Endothelial cell of umbilical vein (primary cell): ENCODE results near the gene GGACT. TPM values are rescaled to one million over a fixed set of nuclear protein-coding genes. Genes with fewer than 3 reads are reported as not detected.
A peak's percentile ranks its signal among the peaks of the same experiment; 100 is the strongest.

Source experiments
- BruUV-seq: library from RNA; stranded (reverse); fragments of 400-500 nt; replicated peaks from 2 replicates; lab custom pipeline; 2021; lab: Mats Ljungman, UMichigan
- CTCF ChIA-PET: fragments of 300-600, 350-600 bp; sonication (Branson Sonifier 250); formaldehyde crosslinking; loops from one replicate; lab custom pipeline; 2021; ENCODE audit warnings: antibody characterized with exemption, inconsistent platforms; lab: Charles Lee
- POLR2A ChIA-PET: fragments of 300-600, 350-600 bp; sonication (Branson Sonifier 250); formaldehyde crosslinking; loops from one replicate; lab custom pipeline; 2021; ENCODE audit warnings: antibody characterized with exemption, inconsistent platforms; lab: Charles Lee
- DNase-seq: peaks from one replicate; pipeline ENCODE4 v3.0.0-alpha.2; 2011; ENCODE audit warnings: low read depth, low spot score
- FAIRE-seq: peaks from 2 replicates; lab custom pipeline; 2011; peaks lifted over from hg19 to GRCh38; lab: Jason Lieb, UNC
- H2AFZ ChIP-seq: 2 replicates; pipeline ENCODE4 v1.6.0; 2012; ENCODE audit warnings: low read depth, low read length, control low read depth, inconsistent platforms
- H3K27ac ChIP-seq: 2 replicates; pipeline ENCODE4 v1.5.1; 2011; ENCODE audit warnings: low read depth, mild to moderate bottlenecking, control low read depth, low read length, moderate library complexity; ENCODE audit not compliant: insufficient read depth
- H3K27me3 ChIP-seq, 2 experiments: 2 replicates each; pipeline versions ENCODE4 v1.6.0 to v1.6.1; 2011; ENCODE audit warnings: low read length in 2 of 2, mixed read lengths in 1 of 2; ENCODE audit not compliant: control insufficient read depth in 2 of 2, insufficient read depth in 2 of 2
- H3K36me3 ChIP-seq, 2 experiments: 2 replicates in 1 of 2; 3 replicates in 1 of 2; pipeline ENCODE4 v1.5.1; 2011; ENCODE audit warnings: low read length in 2 of 2, mild to moderate bottlenecking in 1 of 2, moderate library complexity in 1 of 2; ENCODE audit not compliant: control insufficient read depth in 2 of 2, insufficient read depth in 2 of 2; ENCODE audit errors: extremely low read depth in 1 of 2
- H3K4me1 ChIP-seq: 3 replicates; pipeline ENCODE4 v1.5.1; 2011; ENCODE audit warnings: mild to moderate bottlenecking, low read length; ENCODE audit not compliant: control insufficient read depth, insufficient read depth; ENCODE audit errors: extremely low read depth
- H3K4me2 ChIP-seq: 2 replicates; pipeline ENCODE4 v1.6.1; 2011; ENCODE audit warnings: low read length, control low read depth, mixed read lengths; ENCODE audit not compliant: insufficient read depth
- H3K4me3 ChIP-seq, 3 experiments: fragments of 200-600 bp in 1 of 3; sonication (generic), shearing (Covaris generic) in 1 of 3; replicated peaks in 1 of 3; 2 replicates each; pipeline ENCODE4 v1.5.1; 2011 to 2016; ENCODE audit warnings: control low read depth in 3 of 3, low read length in 3 of 3, mild to moderate bottlenecking in 2 of 3, inconsistent platforms in 1 of 3, low read depth in 1 of 3, moderate library complexity in 1 of 3; ENCODE audit not compliant: insufficient read depth in 1 of 3
- H3K79me2 ChIP-seq: 2 replicates; pipeline ENCODE4 v1.6.0; 2012; ENCODE audit warnings: low read length, inconsistent platforms; ENCODE audit not compliant: control insufficient read depth, insufficient read depth
- H3K9ac ChIP-seq: replicated peaks from 2 replicates; pipeline ENCODE3; 2011; ENCODE audit warnings: low read length, control low read depth; ENCODE audit not compliant: insufficient read depth; ENCODE audit errors: extremely low read depth
- H3K9me1 ChIP-seq: replicated peaks from 3 replicates; pipeline ENCODE4 v1.6.0; 2011; ENCODE audit warnings: mild to moderate bottlenecking, low read length; ENCODE audit not compliant: control insufficient read depth, insufficient read depth; ENCODE audit errors: extremely low read depth
- H3K9me3 ChIP-seq: replicated peaks from 2 replicates; pipeline ENCODE4 v1.5.1; 2012; ENCODE audit warnings: low read length, inconsistent platforms; ENCODE audit not compliant: control insufficient read depth, insufficient read depth
- H4K20me1 ChIP-seq: replicated peaks from 2 replicates; pipeline ENCODE3; 2011; ENCODE audit warnings: mild to moderate bottlenecking, low read length; ENCODE audit not compliant: control insufficient read depth, insufficient read depth; ENCODE audit errors: extremely low read depth
- CTCF ChIP-seq, 2 donors: IDR thresholded peaks; 1 replicate in 1 of 2; 2 replicates in 1 of 2; pipeline ENCODE4 v1.5.1; 2011; ENCODE audit warnings: low read length in 2 of 2, mild to moderate bottlenecking in 2 of 2, moderate library complexity in 2 of 2, control low read depth in 1 of 2, inconsistent platforms in 1 of 2, low read depth in 1 of 2; ENCODE audit not compliant: insufficient read depth in 1 of 2; ENCODE audit errors: extremely low read depth in 1 of 2
- MAX ChIP-seq: IDR thresholded peaks from 2 replicates; pipeline ENCODE4 v1.6.1; 2011; ENCODE audit not compliant: insufficient read depth, insufficient read length
- MYC ChIP-seq: IDR thresholded peaks from one replicate; pipeline ENCODE4 v1.6.1; 2011; ENCODE audit warnings: mild to moderate bottlenecking, low read depth, low read length
- POLR2A ChIP-seq: IDR thresholded peaks from 2 replicates; pipeline ENCODE4 v1.6.1; 2012; ENCODE audit warnings: low read depth, mild to moderate bottlenecking, control low read depth, low read length
- dilution Hi-C: fragments of 300-500 bp; cut with MboI; formaldehyde crosslinking; loops from one replicate; pipeline ENCODE4 v1.15.0; 2019; ENCODE audit warnings: low sequenced_read_pairs; ENCODE audit not compliant: extremely low pct_ligation_motif_present
- intact Hi-C: fragments of 100-400 bp; cut with micrococcal nuclease; formaldehyde crosslinking; loops from one replicate; pipeline ENCODE4 v1.10.0; 2022
- polyA plus RNA-seq, 4 experiments: library from polyadenylated mRNA; depleted of rRNA in 3 of 4; stranded (reverse) in 3 of 4; unstranded in 1 of 4; fragments of >200 nt; gene quantifications; 2 replicates each; pipeline versions ENCODE4 v1.2.1 to v1.2.3, GENCODE V29; 2011 to 2012; ENCODE audit warnings: missing spikeins in 1 of 4
- total RNA-seq: library from RNA; stranded (reverse); gene quantifications from 2 replicates; pipeline ENCODE4 v1.2.3, GENCODE V29; 2021

GGACT gene
- total and polyA plus RNA-seq, 2 donors (not counting 3 experiments of a cell fraction or from before 2014, with no cell fraction given) = 2.5 to 6.5 TPM

GRCh38 chr13:100544866-100545683 lies 43.5 kb downstream of the GGACT start:
- no peaks in the 10 kb centered on the region for H3K9me3 ChIP-seq
- H3K79me2 ChIP-seq = no peaks in the 10 kb centered on the region
- peaks cover 13% of the 10 kb centered on the region for H3K4me1 ChIP-seq
- POLR2A ChIA-PET = no interaction called here
- H3K4me2 ChIP-seq = peak overlapping the region; percentile 23
- DNase-seq (peak; percentile 66), FAIRE-seq (peak; percentile 76)
- H3K27me3 ChIP-seq = no peaks in the 10 kb centered on the region
- H4K20me1 ChIP-seq = no peaks in the 10 kb centered on the region
- dilution Hi-C loops = no loop called here
- TF ChIP-seq MAX = no peak
- TF ChIP-seq MYC = no peak
- TF ChIP-seq POLR2A = no peak
- TF ChIP-seq CTCF (IDR thresholded peaks at IDR 0.05; ENCODE audit: extremely low read depth in 1 of 2, insufficient read depth in 1 of 2, low read depth in 1 of 2, low read length in 2 of 2) = peak in 1 of 2 donors; percentile 26
- H3K4me3 ChIP-seq = no peak overlapping the region
- no peak overlapping the region for H3K9ac ChIP-seq
- BruUV-seq = no TSS peak
- H2AFZ ChIP-seq = no peak overlapping the region
- CTCF ChIA-PET = no interaction called here
- H3K36me3 ChIP-seq = no peaks in the 10 kb centered on the region
- H3K9me1 ChIP-seq = no peaks in the 10 kb centered on the region
- intact Hi-C loops = loop anchor here (1.0 kb wide), 2 partner anchors 43 to 629 kb away; partner anchors contain the start of gene GGACT
- no peak overlapping the region for H3K27ac ChIP-seq
